HG03196 (cell line): ENCODE results near the gene STK11.
"Not testable (repeated sequence)": the region's sequence is repeated elsewhere in the genome, so short reads cannot be mapped to it uniquely, and the experiment has no call there.

Source experiments
- ATAC-seq: cut with Tn5 transposase; IDR thresholded peaks from one replicate; pipeline ENCODE4 v1.9.1; 2021; ENCODE audit not compliant: unreplicated experiment

Gene STK11

GRCh38 chr19:1206150-1206863 lies 729 bp downstream of the STK11 start:
- ATAC-seq: no peak

GRCh38 chr19:1206864-1207450 lies 1.4 kb downstream of the STK11 start:
- no peak for ATAC-seq

- ATAC-seq: not testable (repeated sequence)
Observed at GRCh38 chr19:1208830-1209229, 3.3 kb downstream of the STK11 start.

GRCh38 chr19:1210227-1210538 lies 4.6 kb downstream of the STK11 start:
- ATAC-seq: no peak

- ATAC-seq: no peak
Observed at GRCh38 chr19:1211494-1212234, 6.1 kb downstream of the STK11 start.

GRCh38 chr19:1213391-1214286 lies 8.1 kb downstream of the STK11 start:
- ATAC-seq: no peak

GRCh38 chr19:1214299-1214861 lies 8.8 kb downstream of the STK11 start:
- no peak for ATAC-seq

GRCh38 chr19:1214862-1215731 lies 9.5 kb downstream of the STK11 start:
- ATAC-seq: no peak

GRCh38 chr19:1216756-1217155 lies 11.2 kb downstream of the STK11 start:
- no peak for ATAC-seq

GRCh38 chr19:1217366-1217765 lies 11.8 kb downstream of the STK11 start:
- ATAC-seq: no peak

- ATAC-seq: no peak
Observed at GRCh38 chr19:1218751-1219567, 13.4 kb downstream of the STK11 start.

GRCh38 chr19:1219786-1220476 lies 14.4 kb downstream of the STK11 start:
- ATAC-seq: no peak

- no peak for ATAC-seq
Observed at GRCh38 chr19:1220477-1220930, 14.9 kb downstream of the STK11 start.

- ATAC-seq: no peak
Observed at GRCh38 chr19:1220976-1221903, 15.7 kb downstream of the STK11 start.

- ATAC-seq: no peak
Observed at GRCh38 chr19:1221904-1222255, 16.3 kb downstream of the STK11 start.

- no peak for ATAC-seq
Observed at GRCh38 chr19:1222394-1222793, 16.8 kb downstream of the STK11 start.

- no peak for ATAC-seq
Observed at GRCh38 chr19:1223018-1223855, 17.7 kb downstream of the STK11 start.
